ENCODE measurements around the gene ZNF280A. TPM values are rescaled to one million over a fixed set of nuclear protein-coding genes. Genes with fewer than 3 reads are reported as not detected.

The ZNF280A gene
- total and polyA plus RNA-seq, 2 of the 8 experiments (the other 6 are each of a cell fraction or from before 2014, with no cell fraction given): 0.09 to 0.61 TPM

DNA sequence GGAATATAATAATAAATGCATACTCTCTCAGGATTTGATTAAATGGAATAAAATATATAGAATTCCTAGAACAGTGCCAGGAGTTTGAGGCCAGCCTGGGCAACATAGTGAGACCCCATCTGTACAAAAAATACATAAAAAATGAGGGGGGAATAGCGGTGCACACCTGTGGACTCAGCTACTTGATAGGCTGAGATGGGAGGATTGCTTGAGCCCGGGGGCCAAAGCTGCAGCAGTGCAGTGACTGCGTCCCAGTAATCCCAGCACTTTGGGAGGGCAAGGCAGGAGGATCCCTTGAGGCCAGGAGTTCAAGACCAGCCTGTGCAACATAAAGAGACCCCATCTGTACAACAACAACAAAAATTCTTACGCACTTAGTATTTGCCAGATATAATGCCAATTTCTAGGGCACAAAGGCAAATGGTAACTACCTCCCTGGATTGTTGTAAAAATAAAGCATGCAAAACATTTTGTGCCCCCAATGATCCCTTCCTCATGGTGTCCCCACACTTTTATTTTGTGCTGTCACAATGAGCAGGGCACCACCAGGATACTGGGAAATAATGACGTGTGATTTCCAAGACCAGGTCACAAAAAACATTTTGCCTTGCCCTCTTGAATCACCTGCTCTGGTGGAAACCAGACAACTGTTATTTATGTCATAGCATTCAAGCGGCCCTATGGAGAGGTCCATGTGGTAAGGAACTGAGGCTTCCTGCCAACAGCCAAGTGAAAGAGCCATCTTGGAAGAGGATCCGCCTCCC, 18.3 kb upstream of the ZNF280A start:
- H3K4me1 ChIP-seq (replicated peaks in 1 of 4; ENCODE audit: control insufficient read depth in 3 of 4, insufficient read depth in 4 of 4, low read length in 3 of 4): no peaks in the 10 kb centered on the region
- H2BK20ac ChIP-seq (ENCODE audit: low read length): no peak overlapping the region
- 81% methylated on average over 7 of the region's 7 CpGs; no CpG with 5 or more reads in 1 of the 2 experiments for WGBS, 2 experiments (ENCODE audit: extremely low coverage in 1 of 2, insufficient coverage in 1 of 2, insufficient read length in 1 of 2, insufficient replicate concordance in 2 of 2, low coverage in 1 of 2, low lambda C conversion rate in 2 of 2, missing lambda C conversion rate in 1 of 2)
- no peak overlapping the region for H3K27ac ChIP-seq (ENCODE audit: low read depth, low read length)
- no peak overlapping the region for H2AFZ ChIP-seq (ENCODE audit: low read length)
- no peak overlapping the region for H3K14ac ChIP-seq (ENCODE audit: insufficient read length)
- no peak overlapping the region for H2AK5ac ChIP-seq (ENCODE audit: low read depth, low read length)
- H4K8ac ChIP-seq (ENCODE audit: extremely low read depth, insufficient read depth, low read length): no peak overlapping the region
- H3K36me3 ChIP-seq (ENCODE audit: control insufficient read depth in 2 of 4, insufficient read depth in 4 of 4, low read length in 3 of 4): no peaks in the 10 kb centered on the region
- no peak overlapping the region for H3K9ac ChIP-seq (replicated peaks in 1 of 4; ENCODE audit: extremely low read depth in 1 of 4, low read depth in 3 of 4, low read length in 3 of 4)
- peaks cover 12 to 36% (median 19%) of the 10 kb centered on the region in 4 experiments for H3K27me3 ChIP-seq (replicated peaks in 1 of 4; ENCODE audit: control insufficient read depth in 3 of 4, extremely low read depth in 1 of 4, insufficient read depth in 3 of 4, low read length in 3 of 4)
- H3K4me3 ChIP-seq (ENCODE audit: extremely low read depth in 1 of 4, insufficient read depth in 2 of 4, low read depth in 3 of 4, low read length in 4 of 4): no peak overlapping the region
- H3K23me2 ChIP-seq (ENCODE audit: low read depth, low read length): no peaks in the 10 kb centered on the region
- H3K18ac ChIP-seq (ENCODE audit: extremely low read depth, low read length): no peak overlapping the region
- ChIA-PET CTCF (ENCODE audit: partially characterized antibody) (interaction anchor here (1.1 kb wide), 1 partner anchor 30 kb away, joined by 3 read pairs; the partner anchor contains the start of gene ZNF280B), POLR2A (ENCODE audit: partially characterized antibody) (no interaction called here)
- H2BK120ac ChIP-seq (replicated peaks; ENCODE audit: low read depth, low read length): no peak overlapping the region
- no peak overlapping the region for H3K4ac ChIP-seq (replicated peaks; ENCODE audit: insufficient read length, low read depth, low read length)
- no peaks in the 10 kb centered on the region for H4K20me1 ChIP-seq (replicated peaks in 1 of 2; ENCODE audit: control insufficient read depth in 1 of 2, insufficient read depth in 2 of 2, low read length in 2 of 2)
- H4K91ac ChIP-seq (replicated peaks; ENCODE audit: insufficient read length, low read length): no peak overlapping the region
- H2BK5ac ChIP-seq (ENCODE audit: low read depth, low read length): no peak overlapping the region
- H2BK12ac ChIP-seq (ENCODE audit: low read depth, low read length): no peak overlapping the region
- no peak overlapping the region for H4K5ac ChIP-seq (ENCODE audit: insufficient read length, low read depth, low read length)
- H3K4me2 ChIP-seq (ENCODE audit: insufficient read depth in 1 of 2, low read depth in 2 of 2, low read length in 2 of 2): no peak overlapping the region
- no peak overlapping the region for H3K23ac ChIP-seq (ENCODE audit: insufficient read length)
- FAIRE-seq (no peak), DNase-seq (ENCODE audit: low read depth in 1 of 2, low spot score in 2 of 2) (no peak)
- no peak overlapping the region for H2BK15ac ChIP-seq (ENCODE audit: low read length)
- H3K79me2 ChIP-seq (ENCODE audit: control insufficient read depth in 1 of 2, insufficient read depth in 2 of 2, low read length in 2 of 2): no peaks in the 10 kb centered on the region
- no peaks in the 10 kb centered on the region for H3K79me1 ChIP-seq (ENCODE audit: low read depth, low read length)
- peaks cover 7 to 42% of the 10 kb centered on the region in 2 experiments; a peak in 3 of 4 replicates for H3K9me3 ChIP-seq (ENCODE audit: insufficient read depth in 2 of 2, low read depth in 1 of 2, low read length in 1 of 2)
- H3K56ac ChIP-seq (replicated peaks; ENCODE audit: insufficient read length, low read depth, low read length): no peak overlapping the region

Measured in H1 (cell line).